GM19238 (cell line): ENCODE measurements around the gene RAD51AP1.
A peak's percentile ranks its signal among the peaks of the same experiment; 100 is the strongest.

Experiments
- DNase-seq: peaks from one replicate; pipeline ENCODE4 v3.0.0; 2011; ENCODE audit warnings: low spot score; ENCODE audit not compliant: insufficient read length

The RAD51AP1 gene

DNA sequence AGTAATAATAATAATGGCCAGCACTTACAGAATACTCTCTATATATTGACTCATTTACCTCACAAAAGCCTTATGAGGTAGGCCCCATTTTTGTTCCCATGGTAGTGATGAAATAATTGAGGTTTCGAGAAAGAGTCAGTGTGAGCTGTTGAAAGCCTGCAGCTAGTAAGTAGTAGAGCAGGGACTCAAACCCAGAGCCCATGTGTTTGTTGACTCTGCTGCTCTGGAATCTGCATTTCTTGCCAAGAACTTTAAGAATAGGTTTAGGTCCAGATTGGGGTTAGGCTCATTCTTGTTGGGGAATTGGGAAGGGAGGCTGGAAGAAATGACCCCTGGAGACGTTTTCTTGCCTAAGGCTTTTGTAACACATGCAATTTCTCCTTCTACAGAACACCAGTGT, 51.3 kb downstream of the RAD51AP1 start:
- no peak for DNase-seq

DNA sequence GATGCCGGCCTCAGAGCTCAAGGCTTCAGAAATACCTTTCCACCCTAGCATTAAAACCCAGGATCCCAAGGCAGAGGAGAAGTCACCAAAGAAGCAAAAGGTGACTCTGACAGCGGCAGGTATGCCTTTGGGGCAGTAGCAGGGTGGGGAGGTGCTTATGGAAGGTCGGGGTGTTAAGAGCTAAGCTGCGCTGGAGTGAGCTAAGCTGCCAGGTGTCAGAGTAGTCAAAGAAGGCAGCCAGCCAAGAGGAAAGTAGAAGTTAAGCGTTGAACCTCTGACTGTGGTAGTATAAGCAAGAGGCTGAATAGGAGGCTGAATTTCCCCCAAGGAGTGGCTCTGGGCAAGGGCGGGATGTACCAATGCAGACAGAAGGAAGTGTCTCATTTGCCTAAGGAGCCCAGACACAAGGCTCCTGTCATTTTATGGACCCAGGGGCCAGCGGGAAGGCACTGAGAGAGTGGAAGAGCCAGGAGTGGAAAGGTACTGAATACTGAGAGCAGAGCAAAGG, 52.5 kb downstream of the RAD51AP1 start:
- no peak for DNase-seq

DNA sequence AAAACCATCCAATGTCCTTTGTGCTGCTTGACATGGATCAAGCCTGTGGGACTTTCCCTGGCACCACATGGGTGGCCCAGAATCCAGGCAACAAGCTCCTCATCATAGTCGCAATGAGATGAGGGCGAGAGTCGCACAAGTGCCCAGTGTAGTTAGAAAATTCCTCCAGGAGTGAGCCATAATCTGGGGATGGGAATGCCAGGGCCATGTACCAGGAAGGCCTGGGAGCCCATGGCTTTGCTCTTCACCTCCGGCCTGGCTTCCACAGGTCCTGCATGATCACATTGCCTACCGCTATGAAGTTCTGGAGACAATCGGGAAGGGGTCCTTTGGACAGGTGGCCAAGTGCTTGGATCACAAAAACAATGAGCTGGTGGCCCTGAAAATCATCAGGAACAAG, 57.2 kb downstream of the RAD51AP1 start:
- no peak for DNase-seq

DNA sequence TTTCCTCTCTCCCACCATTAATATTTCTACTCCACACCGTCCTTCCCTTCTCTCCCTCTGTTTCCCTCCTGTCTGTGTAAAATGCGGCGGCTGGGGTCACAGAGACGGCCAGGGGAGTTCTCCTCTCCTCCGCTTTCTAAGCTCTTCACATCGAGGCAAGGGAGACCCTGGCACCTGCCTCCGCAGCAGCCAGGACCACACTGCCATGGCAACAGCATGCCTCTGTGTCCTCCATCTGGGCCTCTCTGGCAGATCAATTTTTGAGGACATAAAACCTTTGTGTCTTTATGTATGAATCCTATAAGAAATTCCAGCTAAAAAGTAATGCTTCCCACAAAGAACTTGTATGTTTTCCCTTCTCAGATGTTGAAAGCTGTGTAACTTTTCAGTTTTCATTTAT, 64.7 kb downstream of the RAD51AP1 start:
- DNase-seq = no peak

DNA sequence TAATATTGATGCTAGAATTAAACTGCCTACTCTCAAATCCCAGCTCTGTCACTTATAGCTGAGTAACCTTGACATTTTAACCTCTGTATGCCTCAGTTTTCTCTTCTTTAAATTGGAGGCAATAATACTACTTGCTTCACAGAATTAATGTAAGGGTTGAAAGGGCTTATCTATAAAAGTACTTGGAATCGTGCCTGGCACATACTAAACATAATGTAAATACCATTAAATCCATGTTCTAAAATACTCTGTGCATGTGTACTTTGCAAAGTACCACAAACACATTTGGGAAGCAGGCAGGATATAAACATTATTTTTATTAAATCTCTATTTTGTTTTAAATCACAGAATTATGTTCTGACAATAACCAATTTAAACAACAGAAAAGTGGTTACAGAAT, 65.3 kb downstream of the RAD51AP1 start:
- DNase-seq = no peak

DNA sequence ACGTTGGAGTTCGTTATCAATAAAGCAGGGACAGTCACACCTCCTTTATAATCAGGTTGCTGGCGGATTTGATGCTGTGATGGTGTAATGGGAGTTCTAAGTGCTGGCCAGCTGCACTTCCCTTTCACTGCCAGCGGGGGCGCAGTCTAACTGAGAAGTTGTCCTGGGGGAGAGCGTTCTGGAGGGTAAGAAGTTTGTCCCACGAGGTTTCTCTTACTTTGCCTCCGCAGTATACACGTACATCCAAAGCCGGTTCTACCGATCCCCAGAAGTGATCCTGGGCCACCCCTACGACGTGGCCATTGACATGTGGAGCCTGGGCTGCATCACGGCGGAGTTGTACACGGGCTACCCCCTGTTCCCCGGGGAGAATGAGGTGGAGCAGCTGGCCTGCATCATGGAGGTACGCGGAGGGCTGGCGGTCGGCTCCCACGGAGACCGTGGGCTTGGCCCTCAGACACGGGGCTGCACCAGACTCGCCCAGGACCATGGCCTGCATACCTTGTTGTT, 66.0 kb downstream of the RAD51AP1 start:
- DNase-seq = peak; percentile 74

DNA sequence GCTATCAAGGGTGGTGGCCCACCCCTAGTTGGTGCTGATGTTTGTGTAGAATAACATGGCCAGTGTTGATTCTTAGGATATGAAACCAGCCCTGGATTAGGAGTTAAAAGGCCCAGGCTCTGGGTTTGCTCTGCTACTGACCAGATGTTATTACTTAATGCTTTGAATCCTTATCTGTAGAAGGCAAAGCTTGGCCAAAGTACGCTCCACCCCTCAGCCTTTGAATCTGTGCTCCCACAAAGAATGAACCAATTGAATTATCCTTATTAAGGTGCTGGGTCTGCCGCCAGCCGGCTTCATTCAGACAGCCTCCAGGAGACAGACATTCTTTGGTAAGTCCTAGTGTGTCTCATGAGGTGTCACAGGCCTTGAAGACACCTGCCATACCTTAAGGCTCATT, 68.4 kb downstream of the RAD51AP1 start:
- no peak for DNase-seq

DNA sequence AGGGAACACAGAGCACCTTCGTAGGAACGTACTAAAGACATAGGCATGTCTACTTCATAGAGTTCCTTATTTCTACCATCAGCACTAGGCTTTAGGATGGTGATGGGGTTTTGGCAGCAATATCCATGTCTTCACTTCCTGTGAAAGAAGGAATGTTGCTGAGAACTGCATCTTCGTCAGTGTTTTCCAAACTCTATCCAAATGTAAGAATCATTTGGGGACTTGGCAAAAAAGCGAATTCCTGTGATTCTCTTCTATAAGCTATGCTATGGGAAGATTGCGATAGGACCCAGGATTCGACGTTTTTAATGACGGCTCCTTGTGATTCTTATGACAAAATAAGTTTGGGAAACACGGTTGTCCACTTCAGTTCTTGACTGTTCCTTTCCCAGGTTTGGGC, 70.4 kb downstream of the RAD51AP1 start:
- DNase-seq = no peak
